ENCODE measurements around the gene PTPN6.

GRCh38 chr12:6943389-6943721 is 7.8 kb upstream of the PTPN6 start:
- no peak for TF ChIP-seq CTCF (conservative IDR thresholded peaks at IDR 0.05)
- TF ChIP-seq ZFX (IDR thresholded peaks at IDR 0.05): no peak

All from C4-2B (cell line).